Neural cell (in vitro differentiated cells): ENCODE results near the gene PRKG1. TPM values are rescaled to one million over a fixed set of nuclear protein-coding genes. Genes with fewer than 3 reads are reported as not detected.

Source experiments
- H2AFZ ChIP-seq: fragments of 200-600, 300-800 bp; sonication (generic), shearing (Covaris generic); 2 replicates; pipeline ENCODE4 v1.6.0; 2014; ENCODE audit warnings: low read depth, mild to moderate bottlenecking, antibody characterized with exemption, low read length, moderate library complexity
- H3F3A ChIP-seq: fragments of 200-600 bp; shearing (Covaris generic); 2 replicates; pipeline ENCODE4 v1.6.1; 2016; ENCODE audit warnings: mild to moderate bottlenecking, moderate library complexity, mixed read lengths, antibody characterized with exemption, low read length; ENCODE audit not compliant: insufficient read depth, poor library complexity, severe bottlenecking
- H3K27ac ChIP-seq: fragments of 200-600, 300-800 bp; sonication (generic), shearing (Covaris generic); 2 replicates; pipeline ENCODE4 v1.5.1; 2014; ENCODE audit warnings: mild to moderate bottlenecking, low read length, moderate library complexity
- H3K27me3 ChIP-seq: fragments of 300-800, 200-600 bp; sonication (generic), shearing (Covaris generic); 2 replicates; pipeline ENCODE4 v1.6.0; 2014; ENCODE audit warnings: mild to moderate bottlenecking, low read depth, low read length, moderate library complexity; ENCODE audit not compliant: insufficient read depth
- H3K36me3 ChIP-seq: fragments of 300-800, 200-600 bp; sonication (generic), shearing (Covaris generic); 2 replicates; pipeline ENCODE4 v1.5.1; 2014; ENCODE audit warnings: mild to moderate bottlenecking, antibody characterized with exemption, low read length, moderate library complexity; ENCODE audit not compliant: insufficient read depth
- H3K4me2 ChIP-seq: fragments of 300-800, 200-600 bp; sonication (generic), shearing (Covaris generic); 2 replicates; pipeline ENCODE4 v1.6.0; 2014; ENCODE audit warnings: mild to moderate bottlenecking, low read length
- H3K4me3 ChIP-seq: fragments of 300-800, 200-600 bp; sonication (generic), shearing (Covaris generic); 2 replicates; pipeline ENCODE4 v1.5.1; 2014; ENCODE audit warnings: mild to moderate bottlenecking, low read length, moderate library complexity
- H3K79me2 ChIP-seq: fragments of 200-600 bp; shearing (Covaris generic); replicated peaks from 2 replicates; pipeline ENCODE4 v1.6.0; 2014; ENCODE audit warnings: mild to moderate bottlenecking, low read length, moderate library complexity; ENCODE audit not compliant: insufficient read depth
- H3K9ac ChIP-seq: fragments of 300-800, 200-600 bp; sonication (generic), shearing (Covaris generic); 2 replicates; pipeline ENCODE4 v1.6.1; 2016; ENCODE audit warnings: mild to moderate bottlenecking, low read length, mixed read lengths
- H3K9me2 ChIP-seq: fragments of 200-600 bp; shearing (Covaris generic); 2 replicates; pipeline ENCODE4 v1.6.1; 2016; ENCODE audit warnings: mild to moderate bottlenecking, low read length, mixed read lengths; ENCODE audit not compliant: insufficient read depth
- H3K9me3 ChIP-seq: fragments of 200-600, 300-800 bp; sonication (generic), shearing (Covaris generic); 2 replicates; pipeline ENCODE4 v1.6.1; 2016; ENCODE audit warnings: mild to moderate bottlenecking, mixed run types, low read length, moderate library complexity, mixed read lengths
- H4K20me1 ChIP-seq: fragments of 200-600 bp; shearing (Covaris generic); 2 replicates; pipeline ENCODE4 v1.6.1; 2016; ENCODE audit warnings: mild to moderate bottlenecking, mixed run types; ENCODE audit not compliant: insufficient read depth
- EP300 ChIP-seq: fragments of 450-650 bp; conservative IDR thresholded peaks from 2 replicates; pipeline ENCODE4 v1.6.1; 2014; ENCODE audit warnings: antibody characterized with exemption, mild to moderate bottlenecking, moderate library complexity; ENCODE audit not compliant: poor library complexity, severe bottlenecking
- EZH2 ChIP-seq: fragments of 200-600, 300-800 bp; shearing (Covaris generic), sonication (generic); IDR thresholded peaks from 2 replicates; pipeline ENCODE4 v1.6.1; 2014; ENCODE audit warnings: antibody characterized with exemption, low read length, borderline replicate concordance, mild to moderate bottlenecking; ENCODE audit not compliant: insufficient read depth, poor library complexity, severe bottlenecking
- MXI1 ChIP-seq: fragments of 450-650 bp; conservative IDR thresholded peaks from 2 replicates; pipeline ENCODE4 v1.6.1; 2014; ENCODE audit warnings: antibody characterized with exemption, mild to moderate bottlenecking; ENCODE audit not compliant: poor library complexity, severe bottlenecking
- POLR2AphosphoS5 ChIP-seq: IDR thresholded peaks from 2 replicates; pipeline ENCODE4 v1.6.1; 2012
- RAD21 ChIP-seq: fragments of 450-650 bp; conservative IDR thresholded peaks from 2 replicates; pipeline ENCODE4 v1.6.1; 2014; ENCODE audit warnings: antibody characterized with exemption, mild to moderate bottlenecking, moderate library complexity
- SMC3 ChIP-seq: fragments of 450-650 bp; conservative IDR thresholded peaks from 2 replicates; pipeline ENCODE4 v1.6.1; 2014; ENCODE audit warnings: antibody characterized with exemption, mild to moderate bottlenecking, moderate library complexity; ENCODE audit not compliant: poor library complexity
- TAF1 ChIP-seq: IDR thresholded peaks from 2 replicates; pipeline ENCODE4 v1.6.1; 2012; ENCODE audit warnings: low read depth
- polyA plus RNA-seq: library from polyadenylated mRNA; depleted of rRNA; stranded (reverse); fragments of >200 nt; gene quantifications from 2 replicates; pipeline ENCODE4 v1.2.3, GENCODE V29; 2014
- TF ChIP-seq, protein P1 (sequence below): IDR thresholded peaks from 2 replicates; pipeline ENCODE4 v1.6.1; 2012; ENCODE audit warnings: borderline replicate concordance
- TF ChIP-seq, protein P2 (sequence below): fragments of 450-650 bp; IDR thresholded peaks from 2 replicates; pipeline ENCODE4 v1.5.1; 2014; ENCODE audit warnings: antibody characterized with exemption, mild to moderate bottlenecking, moderate library complexity; ENCODE audit not compliant: poor library complexity, severe bottlenecking

Gene PRKG1
- polyA plus RNA-seq, 1 donor from 2014 or later = 2.2 TPM

DNA sequence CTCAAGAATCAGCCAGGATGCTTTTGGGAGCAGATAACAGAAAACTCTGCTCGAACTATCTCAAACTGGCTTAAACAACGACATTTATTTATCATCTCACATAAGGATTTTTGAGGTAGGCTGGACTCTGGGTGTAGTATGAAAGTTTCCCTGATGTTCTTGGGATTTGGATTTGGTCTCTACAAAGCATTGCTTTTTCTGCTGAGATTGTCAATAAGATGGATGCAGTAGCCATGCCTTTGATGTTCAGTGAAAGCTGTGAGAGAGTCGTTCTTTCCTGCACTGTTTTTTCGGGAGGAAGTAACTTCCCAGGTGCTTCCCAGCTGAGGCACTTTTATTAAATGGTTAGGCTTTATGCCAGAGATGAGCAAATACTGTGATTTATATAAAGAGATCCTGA, 181.1 kb downstream of the PRKG1 start:
- Histone ChIP-seq H3K9me2 (no peaks in the 10 kb centered on the region), H4K20me1 (no peaks in the 10 kb centered on the region), H3K9me3 (no peaks in the 10 kb centered on the region), H3K27ac (no peak overlapping the region), H3F3A (no peaks in the 10 kb centered on the region), H3K4me3 (no peak overlapping the region), H3K79me2 (no peaks in the 10 kb centered on the region), H3K36me3 (no peaks in the 10 kb centered on the region), H3K9ac (no peak overlapping the region), H2AFZ (no peak overlapping the region), H3K4me2 (no peak overlapping the region), H3K27me3 (no peaks in the 10 kb centered on the region)
- TF ChIP-seq EZH2 = no peak
- TF ChIP-seq MXI1 = no peak
- TF ChIP-seq, protein P1, sequence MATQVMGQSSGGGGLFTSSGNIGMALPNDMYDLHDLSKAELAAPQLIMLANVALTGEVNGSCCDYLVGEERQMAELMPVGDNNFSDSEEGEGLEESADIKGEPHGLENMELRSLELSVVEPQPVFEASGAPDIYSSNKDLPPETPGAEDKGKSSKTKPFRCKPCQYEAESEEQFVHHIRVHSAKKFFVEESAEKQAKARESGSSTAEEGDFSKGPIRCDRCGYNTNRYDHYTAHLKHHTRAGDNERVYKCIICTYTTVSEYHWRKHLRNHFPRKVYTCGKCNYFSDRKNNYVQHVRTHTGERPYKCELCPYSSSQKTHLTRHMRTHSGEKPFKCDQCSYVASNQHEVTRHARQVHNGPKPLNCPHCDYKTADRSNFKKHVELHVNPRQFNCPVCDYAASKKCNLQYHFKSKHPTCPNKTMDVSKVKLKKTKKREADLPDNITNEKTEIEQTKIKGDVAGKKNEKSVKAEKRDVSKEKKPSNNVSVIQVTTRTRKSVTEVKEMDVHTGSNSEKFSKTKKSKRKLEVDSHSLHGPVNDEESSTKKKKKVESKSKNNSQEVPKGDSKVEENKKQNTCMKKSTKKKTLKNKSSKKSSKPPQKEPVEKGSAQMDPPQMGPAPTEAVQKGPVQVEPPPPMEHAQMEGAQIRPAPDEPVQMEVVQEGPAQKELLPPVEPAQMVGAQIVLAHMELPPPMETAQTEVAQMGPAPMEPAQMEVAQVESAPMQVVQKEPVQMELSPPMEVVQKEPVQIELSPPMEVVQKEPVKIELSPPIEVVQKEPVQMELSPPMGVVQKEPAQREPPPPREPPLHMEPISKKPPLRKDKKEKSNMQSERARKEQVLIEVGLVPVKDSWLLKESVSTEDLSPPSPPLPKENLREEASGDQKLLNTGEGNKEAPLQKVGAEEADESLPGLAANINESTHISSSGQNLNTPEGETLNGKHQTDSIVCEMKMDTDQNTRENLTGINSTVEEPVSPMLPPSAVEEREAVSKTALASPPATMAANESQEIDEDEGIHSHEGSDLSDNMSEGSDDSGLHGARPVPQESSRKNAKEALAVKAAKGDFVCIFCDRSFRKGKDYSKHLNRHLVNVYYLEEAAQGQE = no peak
- no peak for TF ChIP-seq SMC3
- TF ChIP-seq EP300 = no peak
- no peak for TF ChIP-seq RAD21
- no peak for TF ChIP-seq TAF1
- TF ChIP-seq, protein P2, sequence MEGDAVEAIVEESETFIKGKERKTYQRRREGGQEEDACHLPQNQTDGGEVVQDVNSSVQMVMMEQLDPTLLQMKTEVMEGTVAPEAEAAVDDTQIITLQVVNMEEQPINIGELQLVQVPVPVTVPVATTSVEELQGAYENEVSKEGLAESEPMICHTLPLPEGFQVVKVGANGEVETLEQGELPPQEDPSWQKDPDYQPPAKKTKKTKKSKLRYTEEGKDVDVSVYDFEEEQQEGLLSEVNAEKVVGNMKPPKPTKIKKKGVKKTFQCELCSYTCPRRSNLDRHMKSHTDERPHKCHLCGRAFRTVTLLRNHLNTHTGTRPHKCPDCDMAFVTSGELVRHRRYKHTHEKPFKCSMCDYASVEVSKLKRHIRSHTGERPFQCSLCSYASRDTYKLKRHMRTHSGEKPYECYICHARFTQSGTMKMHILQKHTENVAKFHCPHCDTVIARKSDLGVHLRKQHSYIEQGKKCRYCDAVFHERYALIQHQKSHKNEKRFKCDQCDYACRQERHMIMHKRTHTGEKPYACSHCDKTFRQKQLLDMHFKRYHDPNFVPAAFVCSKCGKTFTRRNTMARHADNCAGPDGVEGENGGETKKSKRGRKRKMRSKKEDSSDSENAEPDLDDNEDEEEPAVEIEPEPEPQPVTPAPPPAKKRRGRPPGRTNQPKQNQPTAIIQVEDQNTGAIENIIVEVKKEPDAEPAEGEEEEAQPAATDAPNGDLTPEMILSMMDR = no peak
- TF ChIP-seq POLR2AphosphoS5 = no peak

DNA sequence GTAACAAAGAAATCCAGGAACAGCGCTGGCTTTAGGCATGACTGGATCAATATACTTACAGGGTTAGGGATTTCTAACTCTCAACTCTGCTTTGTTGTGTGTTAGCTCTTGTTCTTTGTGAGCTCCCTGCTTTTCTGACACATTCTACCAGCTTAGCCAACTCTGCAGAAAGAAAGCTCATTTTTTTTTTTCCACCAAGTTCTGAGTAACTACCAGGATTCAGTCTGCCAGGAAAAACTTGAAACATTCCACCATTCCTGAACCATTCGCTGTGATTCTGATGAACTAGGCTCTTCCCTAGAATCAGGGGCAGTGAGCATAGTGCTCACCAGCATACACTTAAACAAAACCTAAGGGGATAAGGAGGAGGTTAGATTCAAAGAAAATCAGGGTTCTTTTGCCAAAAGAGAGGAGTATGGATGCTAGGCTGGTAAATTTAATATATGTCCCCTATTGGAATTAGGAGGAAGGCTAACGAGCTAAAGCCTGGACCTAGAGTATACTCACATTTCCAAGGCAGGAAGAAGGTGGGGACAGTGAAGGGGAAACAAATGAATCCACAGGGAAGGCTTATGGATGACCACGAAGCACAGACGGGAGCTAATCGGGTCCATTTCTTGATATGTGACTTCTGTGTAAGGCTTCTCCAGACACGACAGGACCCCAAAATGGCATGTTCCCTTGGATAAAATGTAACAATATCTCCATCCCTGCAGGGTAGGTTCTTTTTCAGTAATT, 183.4 kb downstream of the PRKG1 start:
- H3K27me3 ChIP-seq = no peaks in the 10 kb centered on the region
- no peaks in the 10 kb centered on the region for H3K36me3 ChIP-seq
- no peak overlapping the region for H3K4me3 ChIP-seq
- H3K79me2 ChIP-seq = no peaks in the 10 kb centered on the region
- no peaks in the 10 kb centered on the region for H3K9me3 ChIP-seq
- H3K9me2 ChIP-seq = no peaks in the 10 kb centered on the region
- H2AFZ ChIP-seq = no peak overlapping the region
- no peak overlapping the region for H3K9ac ChIP-seq
- TF ChIP-seq, protein P2 = no peak
- TF ChIP-seq SMC3 (no peak), EP300 (no peak), TAF1 (no peak), POLR2AphosphoS5 (no peak), RAD21 (no peak), EZH2 (no peak), MXI1 (no peak)
- TF ChIP-seq, protein P1 = no peak
- H3F3A ChIP-seq = no peaks in the 10 kb centered on the region
- H3K27ac ChIP-seq = no peak overlapping the region
- no peak overlapping the region for H3K4me2 ChIP-seq
- no peaks in the 10 kb centered on the region for H4K20me1 ChIP-seq
